ENCODE data around the gene SMAD7. TPM values are rescaled to one million over a fixed set of nuclear protein-coding genes. Genes with fewer than 3 reads are reported as not detected.

The SMAD7 gene
- total RNA-seq, 2 experiments from 2014 or later, result 2.9 to 15.1 TPM

- Histone ChIP-seq H4K20me1 (ENCODE audit: insufficient read depth, low read length) (no peaks in the 10 kb centered on the region), H2AFZ (ENCODE audit: low read length) (no peak overlapping the region), H3K4me2 (ENCODE audit: low read length) (no peak overlapping the region), H3K27ac (ENCODE audit: low read depth, low read length, poor library complexity, severe bottlenecking) (no peak overlapping the region), H3K9me3 (ENCODE audit: low read length) (no peaks in the 10 kb centered on the region), H3K79me2 (ENCODE audit: insufficient read depth, low read depth, low read length) (no peaks in the 10 kb centered on the region), H3K36me3 (ENCODE audit: insufficient read depth, low read length) (no peaks in the 10 kb centered on the region), H3K4me3 (ENCODE audit: low read depth, low read length, poor library complexity, severe bottlenecking) (no peak overlapping the region), H3K9me2 (ENCODE audit: insufficient read depth, low read length) (no peaks in the 10 kb centered on the region), H3K4me1 (ENCODE audit: insufficient read depth, low read length, poor library complexity, severe bottlenecking) (no peaks in the 10 kb centered on the region)
- TF ChIP-seq CTCF (conservative IDR thresholded peaks at IDR 0.05; ENCODE audit: low read length), result no peak
- TF ChIP-seq EZH2phosphoT487 (IDR thresholded peaks at IDR 0.05; ENCODE audit: borderline replicate concordance, low read depth, low read length), result no peak
- DNase-seq (ENCODE audit: low spot score), result no peak
- intact Hi-C loops (cut with micrococcal nuclease; ENCODE audit: unreplicated experiment), result no loop called here
- BruUV-seq (replicated peaks), result no TSS peak
- POLR2A ChIA-PET, result no interaction called here
- CTCF ChIA-PET (ENCODE audit: unreplicated experiment), result no interaction called here
These were observed 45.3 kb downstream of the SMAD7 start for GRCh38 chr18:48905513-48905912.

- H3K4me2 ChIP-seq (ENCODE audit: low read length), result no peak overlapping the region
- ChIA-PET CTCF (ENCODE audit: unreplicated experiment) (no interaction called here), POLR2A (no interaction called here)
- no peaks in the 10 kb centered on the region for H3K36me3 ChIP-seq (ENCODE audit: insufficient read depth, low read length)
- TF ChIP-seq CTCF (conservative IDR thresholded peaks at IDR 0.05; ENCODE audit: low read length) (no peak), EZH2phosphoT487 (IDR thresholded peaks at IDR 0.05; ENCODE audit: borderline replicate concordance, low read depth, low read length) (no peak)
- DNase-seq (ENCODE audit: low spot score), result no peak
- H3K27ac ChIP-seq (ENCODE audit: low read depth, low read length, poor library complexity, severe bottlenecking), result no peak overlapping the region
- BruUV-seq (replicated peaks), result no TSS peak
- intact Hi-C loops (cut with micrococcal nuclease; ENCODE audit: unreplicated experiment), result no loop called here
- no peak overlapping the region for H3K4me3 ChIP-seq (ENCODE audit: low read depth, low read length, poor library complexity, severe bottlenecking)
- H3K79me2 ChIP-seq (ENCODE audit: insufficient read depth, low read depth, low read length), result no peaks in the 10 kb centered on the region
- H4K20me1 ChIP-seq (ENCODE audit: insufficient read depth, low read length), result no peaks in the 10 kb centered on the region
- no peak overlapping the region for H2AFZ ChIP-seq (ENCODE audit: low read length)
- no peaks in the 10 kb centered on the region for H3K9me3 ChIP-seq (ENCODE audit: low read length)
- no peaks in the 10 kb centered on the region for H3K9me2 ChIP-seq (ENCODE audit: insufficient read depth, low read length)
- no peaks in the 10 kb centered on the region for H3K4me1 ChIP-seq (ENCODE audit: insufficient read depth, low read length, poor library complexity, severe bottlenecking)
These were observed 45.8 kb downstream of the SMAD7 start for GRCh38 chr18:48904847-48905394.

- no peaks in the 10 kb centered on the region for H4K20me1 ChIP-seq (ENCODE audit: insufficient read depth, low read length)
- intact Hi-C loops (cut with micrococcal nuclease; ENCODE audit: unreplicated experiment), result no loop called here
- H3K79me2 ChIP-seq (ENCODE audit: insufficient read depth, low read depth, low read length), result no peaks in the 10 kb centered on the region
- H3K4me2 ChIP-seq (ENCODE audit: low read length), result no peak overlapping the region
- no peak overlapping the region for H3K4me3 ChIP-seq (ENCODE audit: low read depth, low read length, poor library complexity, severe bottlenecking)
- H3K9me3 ChIP-seq (ENCODE audit: low read length), result no peaks in the 10 kb centered on the region
- H3K36me3 ChIP-seq (ENCODE audit: insufficient read depth, low read length), result no peaks in the 10 kb centered on the region
- H3K27ac ChIP-seq (ENCODE audit: low read depth, low read length, poor library complexity, severe bottlenecking), result no peak overlapping the region
- no peaks in the 10 kb centered on the region for H3K9me2 ChIP-seq (ENCODE audit: insufficient read depth, low read length)
- DNase-seq (ENCODE audit: low spot score), result no peak
- ChIA-PET CTCF (ENCODE audit: unreplicated experiment) (no interaction called here), POLR2A (no interaction called here)
- TF ChIP-seq EZH2phosphoT487 (IDR thresholded peaks at IDR 0.05; ENCODE audit: borderline replicate concordance, low read depth, low read length) (no peak), CTCF (conservative IDR thresholded peaks at IDR 0.05; ENCODE audit: low read length) (no peak)
- no peak overlapping the region for H2AFZ ChIP-seq (ENCODE audit: low read length)
- no TSS peak for BruUV-seq (replicated peaks)
- H3K4me1 ChIP-seq (ENCODE audit: insufficient read depth, low read length, poor library complexity, severe bottlenecking), result no peaks in the 10 kb centered on the region
These were observed 46.7 kb downstream of the SMAD7 start for GRCh38 chr18:48904091-48904490.

Data from OCI-LY7 (cell line).